HG03378 (cell line): ENCODE data around the gene GPR61.

Source experiments
- ATAC-seq: cut with Tn5 transposase; IDR thresholded peaks from one replicate; pipeline ENCODE4 v1.9.1; 2021; ENCODE audit warnings: mild to moderate bottlenecking, moderate library complexity; ENCODE audit not compliant: unreplicated experiment

Gene GPR61

GRCh38 chr1:109539676-109540075 lies at the start of gene GPR61:
TSS of gene GPR61 (plus strand) at chr1:109539872. CDS start at chr1:109543023, 3,151 bp downstream.
- no peak for ATAC-seq

GRCh38 chr1:109490029-109490933 lies 49.4 kb upstream of the GPR61 start:
- peak; percentile 35 for ATAC-seq

GRCh38 chr1:109490934-109491302 lies 48.8 kb upstream of the GPR61 start:
- ATAC-seq, result no peak

- no peak for ATAC-seq
Measured at GRCh38 chr1:109491372-109491771, 48.3 kb upstream of the GPR61 start.

- no peak for ATAC-seq
Measured at GRCh38 chr1:109492779-109493178, 46.9 kb upstream of the GPR61 start.

GRCh38 chr1:109493227-109493626 lies 46.4 kb upstream of the GPR61 start:
- ATAC-seq, result no peak

GRCh38 chr1:109493805-109494539 lies 45.7 kb upstream of the GPR61 start, which contains the start of gene CYB561D1:
TSS of gene CYB561D1 (plus strand) at chr1:109494094. CDS start at chr1:109494140, 46 bp downstream.
- peak; percentile 66 for ATAC-seq

- ATAC-seq, result no peak
Measured at GRCh38 chr1:109495738-109496137, 43.9 kb upstream of the GPR61 start.

GRCh38 chr1:109497449-109498160 lies 42.1 kb upstream of the GPR61 start:
- ATAC-seq, result no peak

GRCh38 chr1:109498161-109498801 lies 41.4 kb upstream of the GPR61 start:
- ATAC-seq, result no peak

GRCh38 chr1:109499081-109499480 lies 40.6 kb upstream of the GPR61 start:
- ATAC-seq, result no peak

GRCh38 chr1:109499661-109500536 lies 39.8 kb upstream of the GPR61 start:
- ATAC-seq, result no peak

- no peak for ATAC-seq
Measured at GRCh38 chr1:109500941-109501381, 38.7 kb upstream of the GPR61 start.

- no peak for ATAC-seq
Measured at GRCh38 chr1:109501644-109502363, 37.9 kb upstream of the GPR61 start.

- ATAC-seq, result no peak
Measured at GRCh38 chr1:109502364-109502851, 37.3 kb upstream of the GPR61 start.

GRCh38 chr1:109503935-109504334 lies 35.7 kb upstream of the GPR61 start:
- no peak for ATAC-seq

GRCh38 chr1:109504974-109505373 lies 34.7 kb upstream of the GPR61 start:
- ATAC-seq, result no peak

GRCh38 chr1:109508001-109508872 lies 31.4 kb upstream of the GPR61 start:
- no peak for ATAC-seq
